OCI-LY1 (cell line): ENCODE measurements around the gene ENTPD8.

ENCODE experiments used
- H2AFZ ChIP-seq: fragments of 200-600 bp; sonication (generic), shearing (Covaris generic); 2 replicates; pipeline ENCODE4 v1.6.0; 2014; ENCODE audit warnings: antibody characterized with exemption, mild to moderate bottlenecking, low read length
- H3F3A ChIP-seq: fragments of 200-600 bp; sonication (generic), shearing (Covaris generic); 2 replicates; pipeline ENCODE4 v1.6.0; 2014; ENCODE audit warnings: mild to moderate bottlenecking, antibody characterized with exemption, low read length, moderate library complexity; ENCODE audit not compliant: insufficient read depth
- H3K27ac ChIP-seq: fragments of 200-600 bp; sonication (generic); 2 replicates; pipeline ENCODE4 v1.5.1; 2014; ENCODE audit warnings: low read length, mixed run types, mild to moderate bottlenecking, low read depth; ENCODE audit not compliant: poor library complexity, severe bottlenecking
- H3K27me3 ChIP-seq: fragments of 200-600 bp; sonication (generic); 2 replicates; pipeline ENCODE4 v1.6.0; 2014; ENCODE audit warnings: antibody characterized with exemption, mild to moderate bottlenecking, low read length, moderate library complexity; ENCODE audit not compliant: insufficient read depth
- H3K36me3 ChIP-seq: fragments of 200-600 bp; sonication (generic); 2 replicates; pipeline ENCODE4 v1.6.1; 2014; ENCODE audit warnings: mild to moderate bottlenecking, antibody characterized with exemption, low read length, moderate library complexity, mixed read lengths; ENCODE audit not compliant: insufficient read depth
- H3K4me1 ChIP-seq: fragments of 200-600 bp; sonication (generic); 2 replicates; pipeline ENCODE4 v1.5.1; 2014; ENCODE audit warnings: mild to moderate bottlenecking, low read length, moderate library complexity; ENCODE audit not compliant: insufficient read depth, severe bottlenecking
- H3K4me2 ChIP-seq: fragments of 200-600 bp; sonication (generic), shearing (Covaris generic); 2 replicates; pipeline ENCODE4 v1.6.1; 2014; ENCODE audit warnings: low read length
- H3K4me3 ChIP-seq: fragments of 200-600 bp; sonication (generic); 2 replicates; pipeline ENCODE4 v1.5.1; 2014; ENCODE audit warnings: low read length, low read depth, mild to moderate bottlenecking, mixed read lengths; ENCODE audit not compliant: poor library complexity, severe bottlenecking
- H3K79me2 ChIP-seq: fragments of 200-600 bp; shearing (Covaris generic); 2 replicates; pipeline ENCODE4 v1.6.1; 2016; ENCODE audit warnings: mixed run types, low read length, mixed read lengths; ENCODE audit not compliant: insufficient read depth
- H3K9ac ChIP-seq: fragments of 200-600 bp; sonication (generic), shearing (Covaris generic); 2 replicates; pipeline ENCODE4 v1.6.1; 2014; ENCODE audit warnings: mild to moderate bottlenecking, low read length, mixed read lengths
- H3K9me2 ChIP-seq: fragments of 200-600 bp; sonication (generic), shearing (Covaris generic); 2 replicates; pipeline ENCODE4 v1.6.1; 2014; ENCODE audit warnings: low read depth, mild to moderate bottlenecking, low read length, mixed read lengths
- H3K9me3 ChIP-seq: fragments of 200-600 bp; shearing (Covaris generic); 2 replicates; pipeline ENCODE4 v1.6.1; 2014; ENCODE audit warnings: low read length, mixed read lengths
- H4K20me1 ChIP-seq: fragments of 200-600 bp; sonication (generic), shearing (Covaris generic); 2 replicates; pipeline ENCODE4 v1.6.0; 2016; ENCODE audit warnings: mild to moderate bottlenecking, low read length; ENCODE audit not compliant: insufficient read depth
- EZH2 ChIP-seq: fragments of 200-600 bp; sonication (generic), shearing (Covaris generic); IDR thresholded peaks from 2 replicates; pipeline ENCODE4 v1.8.0; 2017; ENCODE audit warnings: borderline replicate concordance, mixed run types, mild to moderate bottlenecking, antibody characterized with exemption, low read length, moderate library complexity, mixed read lengths
- TF ChIP-seq, protein P1 (sequence below): fragments of 200-600 bp; sonication (generic), shearing (Covaris generic); IDR thresholded peaks from 2 replicates; pipeline ENCODE4 v1.5.1; 2017; ENCODE audit warnings: mild to moderate bottlenecking, antibody characterized with exemption, low read length, moderate library complexity, mixed read lengths

ENTPD8 gene

DNA sequence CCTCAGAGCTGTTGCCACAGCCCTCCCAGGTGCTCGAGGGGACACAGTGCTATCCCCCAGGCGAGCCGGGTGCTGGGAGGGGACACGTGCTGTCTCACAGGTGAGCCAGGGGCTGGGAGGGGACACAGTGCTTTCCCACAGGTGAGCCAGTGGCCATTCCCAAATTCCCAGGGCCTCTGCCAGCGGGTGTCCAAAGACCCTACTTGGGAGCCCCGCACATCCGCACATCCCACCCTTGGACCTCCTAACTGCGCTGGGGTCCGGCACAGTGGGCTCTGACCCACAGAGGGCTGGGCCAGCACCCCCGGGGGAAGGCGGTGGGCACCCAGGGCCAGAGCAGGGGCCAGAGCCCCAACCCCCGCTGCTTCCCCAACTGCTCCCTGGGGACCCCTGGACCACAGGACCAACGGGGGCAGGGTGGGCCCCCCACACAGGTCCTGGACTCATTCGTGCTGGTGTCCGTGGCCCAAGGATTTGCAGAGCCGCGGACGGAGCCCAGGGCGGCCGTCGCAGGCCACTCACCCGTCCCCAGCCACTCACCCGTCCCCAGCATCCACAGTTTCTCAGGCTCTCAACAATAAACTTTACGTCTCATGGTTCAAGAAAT lies 36.1 kb downstream of the ENTPD8 start:
- H3K9me2 ChIP-seq, result no peaks in the 10 kb centered on the region
- H3K27ac ChIP-seq, result no peak overlapping the region
- no peaks in the 10 kb centered on the region for H3F3A ChIP-seq
- no peaks in the 10 kb centered on the region for H3K36me3 ChIP-seq
- no peak for TF ChIP-seq EZH2
- TF ChIP-seq, protein P1, sequence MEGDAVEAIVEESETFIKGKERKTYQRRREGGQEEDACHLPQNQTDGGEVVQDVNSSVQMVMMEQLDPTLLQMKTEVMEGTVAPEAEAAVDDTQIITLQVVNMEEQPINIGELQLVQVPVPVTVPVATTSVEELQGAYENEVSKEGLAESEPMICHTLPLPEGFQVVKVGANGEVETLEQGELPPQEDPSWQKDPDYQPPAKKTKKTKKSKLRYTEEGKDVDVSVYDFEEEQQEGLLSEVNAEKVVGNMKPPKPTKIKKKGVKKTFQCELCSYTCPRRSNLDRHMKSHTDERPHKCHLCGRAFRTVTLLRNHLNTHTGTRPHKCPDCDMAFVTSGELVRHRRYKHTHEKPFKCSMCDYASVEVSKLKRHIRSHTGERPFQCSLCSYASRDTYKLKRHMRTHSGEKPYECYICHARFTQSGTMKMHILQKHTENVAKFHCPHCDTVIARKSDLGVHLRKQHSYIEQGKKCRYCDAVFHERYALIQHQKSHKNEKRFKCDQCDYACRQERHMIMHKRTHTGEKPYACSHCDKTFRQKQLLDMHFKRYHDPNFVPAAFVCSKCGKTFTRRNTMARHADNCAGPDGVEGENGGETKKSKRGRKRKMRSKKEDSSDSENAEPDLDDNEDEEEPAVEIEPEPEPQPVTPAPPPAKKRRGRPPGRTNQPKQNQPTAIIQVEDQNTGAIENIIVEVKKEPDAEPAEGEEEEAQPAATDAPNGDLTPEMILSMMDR, result no peak
- H3K27me3 ChIP-seq, result peaks cover 7% of the 10 kb centered on the region
- H4K20me1 ChIP-seq, result no peaks in the 10 kb centered on the region
- H3K4me3 ChIP-seq, result no peak overlapping the region
- no peaks in the 10 kb centered on the region for H3K9me3 ChIP-seq
- H3K4me2 ChIP-seq, result no peak overlapping the region
- no peak overlapping the region for H2AFZ ChIP-seq
- no peaks in the 10 kb centered on the region for H3K4me1 ChIP-seq
- no peaks in the 10 kb centered on the region for H3K79me2 ChIP-seq
- no peak overlapping the region for H3K9ac ChIP-seq

GRCh38 chr9:137403269-137403668 lies 37.9 kb downstream of the ENTPD8 start:
- Histone ChIP-seq H2AFZ (no peak overlapping the region), H3K79me2 (no peaks in the 10 kb centered on the region), H3K27ac (no peak overlapping the region), H3K9ac (no peak overlapping the region), H3K27me3 (peaks cover 7% of the 10 kb centered on the region), H3K4me2 (no peak overlapping the region), H3F3A (no peaks in the 10 kb centered on the region), H3K4me3 (no peak overlapping the region), H4K20me1 (no peaks in the 10 kb centered on the region), H3K36me3 (no peaks in the 10 kb centered on the region), H3K9me3 (no peaks in the 10 kb centered on the region), H3K4me1 (no peaks in the 10 kb centered on the region), H3K9me2 (no peaks in the 10 kb centered on the region)
- no peak for TF ChIP-seq EZH2
- TF ChIP-seq, protein P1, result no peak

DNA sequence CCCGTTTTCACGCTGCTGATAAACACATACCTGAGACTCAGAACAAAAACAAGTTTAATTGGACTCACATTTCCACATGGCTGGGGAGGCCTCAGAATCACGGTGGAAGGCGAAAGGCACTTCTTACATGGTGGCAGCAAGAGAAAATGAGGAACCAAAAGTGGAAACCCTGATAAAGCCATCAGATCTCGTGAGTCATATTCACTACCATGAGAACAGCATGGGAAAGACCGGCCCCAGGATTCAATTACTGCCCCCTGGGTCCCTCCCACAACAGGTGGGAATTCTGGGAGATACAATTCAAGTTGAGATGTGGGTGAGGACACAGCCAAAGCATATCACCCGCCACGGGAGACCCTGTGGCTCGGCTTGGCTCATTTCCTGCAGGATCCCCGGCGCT lies 38.4 kb downstream of the ENTPD8 start:
- peaks cover 7% of the 10 kb centered on the region for H3K27me3 ChIP-seq
- no peak overlapping the region for H3K4me2 ChIP-seq
- no peaks in the 10 kb centered on the region for H3K9me3 ChIP-seq
- TF ChIP-seq, protein P1, result no peak
- no peak for TF ChIP-seq EZH2
- no peaks in the 10 kb centered on the region for H4K20me1 ChIP-seq
- no peaks in the 10 kb centered on the region for H3F3A ChIP-seq
- no peaks in the 10 kb centered on the region for H3K9me2 ChIP-seq
- H3K27ac ChIP-seq, result no peak overlapping the region
- H3K9ac ChIP-seq, result no peak overlapping the region
- H3K36me3 ChIP-seq, result no peaks in the 10 kb centered on the region
- no peak overlapping the region for H2AFZ ChIP-seq
- no peak overlapping the region for H3K4me3 ChIP-seq
- H3K79me2 ChIP-seq, result no peaks in the 10 kb centered on the region
- no peaks in the 10 kb centered on the region for H3K4me1 ChIP-seq
